ENCODE data around the gene CTRL. TPM values are rescaled to one million over a fixed set of nuclear protein-coding genes. Genes with fewer than 3 reads are reported as not detected.

Gene CTRL
- total and polyA plus RNA-seq, 4 experiments from 2014 or later, result 0.41 to 8.6 (median 3.5) TPM

DNA sequence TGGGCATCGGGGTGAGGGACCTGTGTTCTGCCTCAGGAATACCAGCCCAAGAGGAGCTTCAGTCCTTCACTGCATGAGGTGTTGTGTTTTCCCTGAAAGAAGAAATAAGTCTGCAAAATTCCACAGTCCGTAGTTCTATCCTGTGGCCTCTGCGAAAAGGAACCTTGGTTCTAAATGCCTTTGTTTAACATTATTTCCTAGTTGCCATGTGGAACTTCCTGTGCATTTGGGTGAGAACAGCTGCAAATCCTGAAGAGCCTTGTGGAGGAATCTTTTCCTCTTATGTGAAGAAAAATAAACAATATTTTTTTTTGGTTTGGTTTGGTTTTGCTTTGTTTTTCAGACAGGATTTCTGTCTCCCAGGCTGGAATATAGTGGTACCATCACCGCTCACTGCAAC is 28.8 kb downstream of the CTRL start:
- peaks cover 4 to 14% of the 10 kb centered on the region in 2 donors for H3K36me3 Mint-ChIP-seq
- H3K27ac ChIP-seq (ENCODE audit: low read depth, low read length), result no peak overlapping the region
- no peaks in the 10 kb centered on the region for H3K27me3 ChIP-seq (ENCODE audit: insufficient read depth, low read length)
- H3K4me3 ChIP-seq (ENCODE audit: low read length in 2 of 2), result no peak overlapping the region
- no peak for DNase-seq
- no peaks in the 10 kb centered on the region for H3K4me1 ChIP-seq (ENCODE audit: insufficient read depth, low read length)
- ChIA-PET POLR2A (ENCODE audit: partially characterized antibody) (interaction anchor here (0.7 to 1.0 kb wide), 2 partner anchors 31 kb away, joined by 3 read pairs; no protein-coding TSS in a partner anchor), CTCF (ENCODE audit: partially characterized antibody) (no interaction called here)
- H3K9me3 ChIP-seq (ENCODE audit: control insufficient read depth in 1 of 2, low read length in 2 of 2), result no peaks in the 10 kb centered on the region
- H3K27ac Mint-ChIP-seq, result peak overlapping the region in 3 of 7 donors; percentile 17 to 68 (median 36)
- peaks cover 3 to 15% (median 9%) of the 10 kb centered on the region in 4 donors for H3K4me1 Mint-ChIP-seq
- H3K27me3 Mint-ChIP-seq, result no peaks in the 10 kb centered on the region
- H3K9me3 Mint-ChIP-seq, result no peaks in the 10 kb centered on the region
- H3K4me3 Mint-ChIP-seq, result no peak overlapping the region
- H3K36me3 ChIP-seq (ENCODE audit: insufficient read depth, low read length), result no peaks in the 10 kb centered on the region
- intact Hi-C loops (cut with micrococcal nuclease), result no loop called here

GRCh38 chr16:67901734-67902133 is 29.9 kb downstream of the CTRL start:
- no peak for DNase-seq
- peaks cover 6 to 25% (median 15%) of the 10 kb centered on the region in 4 donors for H3K4me1 Mint-ChIP-seq
- intact Hi-C loops (cut with micrococcal nuclease), result no loop called here
- Histone ChIP-seq H3K27me3 (ENCODE audit: insufficient read depth, low read length) (no peaks in the 10 kb centered on the region), H3K4me1 (ENCODE audit: insufficient read depth, low read length) (no peaks in the 10 kb centered on the region), H3K9me3 (ENCODE audit: control insufficient read depth in 1 of 2, low read length in 2 of 2) (no peaks in the 10 kb centered on the region), H3K36me3 (ENCODE audit: insufficient read depth, low read length) (no peaks in the 10 kb centered on the region), H3K4me3 (ENCODE audit: low read length in 2 of 2) (no peak overlapping the region), H3K27ac (ENCODE audit: low read depth, low read length) (no peak overlapping the region)
- ChIA-PET CTCF (ENCODE audit: partially characterized antibody) (interaction anchor here (1.9 kb wide), 1 partner anchor 18 kb away, joined by 6 read pairs; no protein-coding TSS in a partner anchor), POLR2A (ENCODE audit: partially characterized antibody) (no interaction called here)
- no peaks in the 10 kb centered on the region for H3K9me3 Mint-ChIP-seq
- no peak overlapping the region for H3K4me3 Mint-ChIP-seq
- H3K27ac Mint-ChIP-seq, result no peak overlapping the region
- H3K36me3 Mint-ChIP-seq, result peaks cover 4 to 14% of the 10 kb centered on the region in 2 donors
- H3K27me3 Mint-ChIP-seq, result no peaks in the 10 kb centered on the region

GRCh38 chr16:67897231-67897630 is 34.4 kb downstream of the CTRL start:
- peaks cover 12 to 58% (median 43%) of the 10 kb centered on the region in 4 donors for H3K4me1 Mint-ChIP-seq
- Histone ChIP-seq H3K4me1 (ENCODE audit: insufficient read depth, low read length) (peaks cover 19% of the 10 kb centered on the region), H3K9me3 (ENCODE audit: control insufficient read depth in 1 of 2, low read length in 2 of 2) (no peaks in the 10 kb centered on the region), H3K4me3 (ENCODE audit: low read length in 2 of 2) (no peak overlapping the region), H3K36me3 (ENCODE audit: insufficient read depth, low read length) (no peaks in the 10 kb centered on the region), H3K27ac (ENCODE audit: low read depth, low read length) (no peak overlapping the region), H3K27me3 (ENCODE audit: insufficient read depth, low read length) (no peaks in the 10 kb centered on the region)
- no peak for DNase-seq
- POLR2A ChIA-PET (ENCODE audit: partially characterized antibody), result interaction anchor here (1.1 to 1.6 kb wide), 2 partner anchors 24 to 38 kb away, joined by 3 read pairs; partner anchors contain the start of gene EDC4
- CTCF ChIA-PET (ENCODE audit: partially characterized antibody), result interaction anchor here (1.2 to 1.8 kb wide), 5 partner anchors 10 to 81 kb away, joined by 3 to 14 read pairs (median 7); no protein-coding TSS in a partner anchor
- intact Hi-C loops (cut with micrococcal nuclease), result no loop called here
- H3K27ac Mint-ChIP-seq, result peak overlapping the region in 3 of 7 donors; percentile 1 to 57 (median 5)
- peak overlapping the region in 2 of 8 donors; percentile 12 to 18 for H3K4me3 Mint-ChIP-seq
- no peaks in the 10 kb centered on the region for H3K9me3 Mint-ChIP-seq
- peaks cover 0 to 11% of the 10 kb centered on the region in 2 donors for H3K36me3 Mint-ChIP-seq
- H3K27me3 Mint-ChIP-seq, result no peaks in the 10 kb centered on the region

GRCh38 chr16:67893743-67894399 is 37.8 kb downstream of the CTRL start:
- Mint-ChIP-seq H3K4me1 (peaks cover 12 to 49% (median 40%) of the 10 kb centered on the region in 4 donors), H3K9me3 (no peaks in the 10 kb centered on the region), H3K36me3 (peaks cover 0 to 10% of the 10 kb centered on the region in 2 donors), H3K4me3 (peak overlapping the region; percentile 89 to 98 (median 96)), H3K27me3 (no peaks in the 10 kb centered on the region), H3K27ac (peak overlapping the region; percentile 96 to 98 (median 97))
- ChIA-PET CTCF (ENCODE audit: partially characterized antibody) (interaction anchor here (3.8 kb wide), 1 partner anchor 11 kb away, joined by 24 read pairs; no protein-coding TSS in a partner anchor), POLR2A (ENCODE audit: partially characterized antibody) (interaction anchor here (1.5 to 3.4 kb wide), 3 partner anchors 35 to 60 kb away, joined by 5 to 28 read pairs (median 6); partner anchors contain the start of gene PSMB10)
- no peaks in the 10 kb centered on the region for H3K27me3 ChIP-seq (ENCODE audit: insufficient read depth, low read length)
- no peaks in the 10 kb centered on the region for H3K9me3 ChIP-seq (ENCODE audit: control insufficient read depth in 1 of 2, low read length in 2 of 2)
- H3K27ac ChIP-seq (ENCODE audit: low read depth, low read length), result peak overlapping the region; percentile 95
- peak in 1 of 5 donors; percentile 11 for DNase-seq
- intact Hi-C loops (cut with micrococcal nuclease), result loop anchor here (1.0 kb wide), 5 partner anchors 41 to 129 kb away; partner anchors contain the start of genes DDX28, DUS2, NUTF2 and RANBP10
- no peaks in the 10 kb centered on the region for H3K36me3 ChIP-seq (ENCODE audit: insufficient read depth, low read length)
- H3K4me1 ChIP-seq (ENCODE audit: insufficient read depth, low read length), result peaks cover 20% of the 10 kb centered on the region
- H3K4me3 ChIP-seq (ENCODE audit: low read length in 2 of 2), result peak overlapping the region; percentile 64 to 90

GRCh38 chr16:67892899-67893742 is 38.5 kb downstream of the CTRL start, which contains the start of gene PSKH1:
PSKH1 (plus strand) TSS chr16:67893254; CDS start chr16:67908750, 15,496 bp downstream.
- Histone ChIP-seq H3K27me3 (ENCODE audit: insufficient read depth, low read length) (no peaks in the 10 kb centered on the region), H3K36me3 (ENCODE audit: insufficient read depth, low read length) (no peaks in the 10 kb centered on the region), H3K27ac (ENCODE audit: low read depth, low read length) (peak within 1 kb of the TSS; percentile 95), H3K4me1 (ENCODE audit: insufficient read depth, low read length) (peaks cover 20% of the 10 kb centered on the region), H3K4me3 (ENCODE audit: low read length in 2 of 2) (peak within 1 kb of the TSS; percentile 76 to 90), H3K9me3 (ENCODE audit: control insufficient read depth in 1 of 2, low read length in 2 of 2) (no peaks in the 10 kb centered on the region)
- peak; percentile 86 to 95 (median 87) for DNase-seq
- Mint-ChIP-seq H3K4me3 (peak within 1 kb of the TSS; percentile 89 to 98 (median 96)), H3K9me3 (no peaks in the 10 kb centered on the region), H3K36me3 (peaks cover 0 to 7% of the 10 kb centered on the region in 2 donors), H3K4me1 (peaks cover 12 to 48% (median 39%) of the 10 kb centered on the region in 4 donors), H3K27ac (peak within 1 kb of the TSS; percentile 96 to 98 (median 97)), H3K27me3 (no peaks in the 10 kb centered on the region)
- POLR2A ChIA-PET (ENCODE audit: partially characterized antibody), result interaction anchor here (0.8 to 3.4 kb wide), 13 partner anchors 10 to 233 kb away, joined by 3 to 28 read pairs (median 4); partner anchors contain the start of genes ACD, CTRL, EDC4 and NFATC3
- CTCF ChIA-PET (ENCODE audit: partially characterized antibody), result interaction anchor here (1.0 to 3.8 kb wide), 3 partner anchors 10 to 148 kb away, joined by 3 to 24 read pairs (median 6); no protein-coding TSS in a partner anchor
- intact Hi-C loops (cut with micrococcal nuclease), result loop anchor here (1.0 kb wide), 5 partner anchors 42 to 130 kb away; partner anchors contain the start of genes DDX28, DUS2, NUTF2 and RANBP10

DNA sequence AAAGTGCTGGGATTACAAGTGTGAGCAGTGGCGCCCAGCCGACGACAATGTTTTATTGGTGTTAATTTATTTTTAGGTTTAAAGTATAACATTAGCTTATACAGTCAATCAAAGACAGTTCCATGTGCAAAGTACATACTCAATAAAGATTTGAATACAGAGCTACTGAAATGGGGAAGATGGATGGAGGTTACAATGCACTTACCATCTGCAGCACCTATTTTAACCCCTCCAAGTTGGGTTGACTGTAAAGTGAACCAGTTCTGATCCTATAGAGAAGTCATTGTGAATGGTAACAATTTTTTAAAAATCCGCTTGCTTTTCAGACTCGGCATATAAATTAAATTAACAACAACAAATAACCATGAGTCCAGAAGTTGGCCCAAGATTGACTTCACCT is 39.3 kb downstream of the CTRL start:
- peak overlapping the region; percentile 95 for H3K27ac ChIP-seq (ENCODE audit: low read depth, low read length)
- no peaks in the 10 kb centered on the region for H3K27me3 ChIP-seq (ENCODE audit: insufficient read depth, low read length)
- no peaks in the 10 kb centered on the region for H3K9me3 Mint-ChIP-seq
- peaks cover 0 to 7% of the 10 kb centered on the region in 2 donors for H3K36me3 Mint-ChIP-seq
- intact Hi-C loops (cut with micrococcal nuclease), result no loop called here
- ChIA-PET POLR2A (ENCODE audit: partially characterized antibody) (interaction anchor here (0.8 to 3.4 kb wide), 13 partner anchors 9 to 232 kb away, joined by 3 to 28 read pairs (median 4); partner anchors contain the start of genes ACD, CTRL, EDC4 and NFATC3), CTCF (ENCODE audit: partially characterized antibody) (interaction anchor here (0.7 to 3.8 kb wide), 4 partner anchors 9 to 148 kb away, joined by 3 to 24 read pairs (median 4); no protein-coding TSS in a partner anchor)
- H3K4me1 ChIP-seq (ENCODE audit: insufficient read depth, low read length), result peaks cover 20% of the 10 kb centered on the region
- no peak for DNase-seq
- H3K27me3 Mint-ChIP-seq, result no peaks in the 10 kb centered on the region
- no peaks in the 10 kb centered on the region for H3K36me3 ChIP-seq (ENCODE audit: insufficient read depth, low read length)
- peak overlapping the region; percentile 84 to 97 (median 92) for H3K4me3 Mint-ChIP-seq
- H3K9me3 ChIP-seq (ENCODE audit: control insufficient read depth in 1 of 2, low read length in 2 of 2), result no peaks in the 10 kb centered on the region
- H3K4me3 ChIP-seq (ENCODE audit: low read length in 2 of 2), result peak overlapping the region; percentile 76 to 90
- peaks cover 12 to 46% (median 37%) of the 10 kb centered on the region in 4 donors for H3K4me1 Mint-ChIP-seq
- peak overlapping the region; percentile 86 to 98 (median 94) for H3K27ac Mint-ChIP-seq
